Liver (tissue), 9 donors: ENCODE data around the gene TMEM254. TPM values are rescaled to one million over a fixed set of nuclear protein-coding genes. Genes with fewer than 3 reads are reported as not detected.
A peak's percentile ranks its signal among the peaks of the same experiment; 100 is the strongest.
"Not testable (repeated sequence)": the region's sequence is repeated elsewhere in the genome, so short reads cannot be mapped to it uniquely, and the experiment has no call there.

Experiments
- DNase-seq: peaks from one replicate; pipeline ENCODE4 v3.0.0-alpha.2; 2017; ENCODE audit warnings: low spot score
- H3K27ac ChIP-seq, 2 donors: one replicate each; pipeline ENCODE4 v1.7.0; 2013; ENCODE audit warnings: inconsistent platforms in 2 of 2, low read length in 2 of 2, control low read depth in 1 of 2, low read depth in 1 of 2, mild to moderate bottlenecking in 1 of 2
- H3K27me3 ChIP-seq, 4 donors: one replicate each; pipeline versions ENCODE4 v1.6.1 to v1.7.0; 2013; ENCODE audit warnings: low read length in 3 of 4, inconsistent platforms in 1 of 4, mild to moderate bottlenecking in 1 of 4, moderate library complexity in 1 of 4; ENCODE audit not compliant: control insufficient read depth in 4 of 4, insufficient read depth in 4 of 4
- H3K36me3 ChIP-seq, 4 donors: one replicate each; pipeline versions ENCODE4 v1.6.1 to v1.7.0; 2013; ENCODE audit warnings: low read length in 3 of 4, mild to moderate bottlenecking in 3 of 4, low read depth in 1 of 4, moderate library complexity in 1 of 4; ENCODE audit not compliant: control insufficient read depth in 4 of 4, insufficient read depth in 3 of 4
- H3K4me1 ChIP-seq, 4 donors: one replicate each; pipeline versions ENCODE4 v1.6.1 to v1.7.0; 2013; ENCODE audit warnings: low read length in 3 of 4, mild to moderate bottlenecking in 3 of 4, moderate library complexity in 1 of 4; ENCODE audit not compliant: control insufficient read depth in 4 of 4, insufficient read depth in 4 of 4
- H3K4me3 ChIP-seq, 3 donors: one replicate each; pipeline versions ENCODE4 v1.6.1 to v1.7.0; 2013; ENCODE audit warnings: low read length in 3 of 3, control low read depth in 1 of 3, low read depth in 1 of 3, mild to moderate bottlenecking in 1 of 3
- H3K9ac ChIP-seq, 2 donors: one replicate each; pipeline ENCODE4 v1.7.0; 2013; ENCODE audit warnings: low read length in 2 of 2, mild to moderate bottlenecking in 2 of 2, moderate library complexity in 2 of 2, control low read depth in 1 of 2, low read depth in 1 of 2
- H3K9me3 ChIP-seq, 4 donors: one replicate each; pipeline versions ENCODE4 v1.6.1 to v1.7.0; 2013; ENCODE audit warnings: low read length in 3 of 4; ENCODE audit not compliant: control insufficient read depth in 4 of 4
- EGR1 ChIP-seq, 2 donors: IDR thresholded peaks; 2 replicates each; pipeline ENCODE4 v1.6.1; 2016 to 2018; ENCODE audit warnings: antibody characterized with exemption in 2 of 2, low read depth in 2 of 2
- FOXA1 ChIP-seq: IDR thresholded peaks from 2 replicates; pipeline ENCODE4 v1.6.1; 2016; ENCODE audit warnings: antibody characterized with exemption
- FOXA2 ChIP-seq: IDR thresholded peaks from 2 replicates; pipeline ENCODE4 v1.6.1; 2016; ENCODE audit warnings: antibody characterized with exemption
- GABPA ChIP-seq, 2 donors: IDR thresholded peaks in 1 of 2; conservative IDR thresholded peaks in 1 of 2; 2 replicates each; pipeline ENCODE4 v1.6.1; 2016; ENCODE audit warnings: antibody characterized with exemption in 2 of 2, mild to moderate bottlenecking in 1 of 2, moderate library complexity in 1 of 2
- JUND ChIP-seq, 2 donors: IDR thresholded peaks; 2 replicates each; pipeline ENCODE4 v1.6.1; 2016; ENCODE audit warnings: antibody characterized with exemption in 2 of 2
- NR2F2 ChIP-seq: IDR thresholded peaks from 2 replicates; pipeline ENCODE4 v1.6.1; 2016; ENCODE audit warnings: antibody characterized with exemption
- SP1 ChIP-seq: IDR thresholded peaks from 2 replicates; pipeline ENCODE4 v1.6.1; 2018; ENCODE audit warnings: antibody characterized with exemption, mild to moderate bottlenecking
- YY1 ChIP-seq: IDR thresholded peaks from 2 replicates; pipeline ENCODE4 v1.6.1; 2016; ENCODE audit warnings: antibody characterized with exemption, mild to moderate bottlenecking
- WGBS: extraction: QIAGEN DNeasy Blood & Tissue Kit; methylation state at CpG from one replicate; pipeline ENCODE4 v1.1.7; 2013; 5-methylcytosine and 5-hydroxymethylcytosine counted together
- polyA plus RNA-seq, 2 donors: library from polyadenylated mRNA; stranded (reverse) in 1 of 2; unstranded in 1 of 2; fragments of 200-250 nt in 1 of 2; fragments of >200 nt in 1 of 2; fragmentation: Nextera tagmentation in 1 of 2; extraction: Ambion mirVana in 1 of 2; gene quantifications; one replicate each; pipeline versions ENCODE4 v1.2.1 to v1.2.3, GENCODE V29; 2013 to 2015
- total RNA-seq, 2 donors: library from RNA; depleted of rRNA; stranded (reverse); fragments of >200 nt; gene quantifications; one replicate each; pipeline ENCODE4 v1.2.3, GENCODE V29; 2014
- TF ChIP-seq, protein P1 (sequence below): IDR thresholded peaks from 2 replicates; pipeline ENCODE4 v1.6.1; 2016; ENCODE audit warnings: antibody characterized with exemption
- TF ChIP-seq, protein P2 (sequence below): fragments of 150-350 bp; IDR thresholded peaks from 2 replicates; pipeline ENCODE4 v1.5.1; 2017; ENCODE audit warnings: improper control_type of control experiment, low read depth, low read length; ENCODE audit not compliant: missing input control
- TF ChIP-seq, protein P3 (sequence below): IDR thresholded peaks from 2 replicates; pipeline ENCODE4 v1.6.1; 2016; ENCODE audit warnings: antibody characterized with exemption
- donor health status: healthy.
- donor health status: healthy.
- donor health status: healthy.
- donor health status: healthy.
- donor health status: healthy.

TMEM254 gene
- total and polyA plus RNA-seq, 4 donors, result 10.0 to 33.2 (median 20.7) TPM

DNA sequence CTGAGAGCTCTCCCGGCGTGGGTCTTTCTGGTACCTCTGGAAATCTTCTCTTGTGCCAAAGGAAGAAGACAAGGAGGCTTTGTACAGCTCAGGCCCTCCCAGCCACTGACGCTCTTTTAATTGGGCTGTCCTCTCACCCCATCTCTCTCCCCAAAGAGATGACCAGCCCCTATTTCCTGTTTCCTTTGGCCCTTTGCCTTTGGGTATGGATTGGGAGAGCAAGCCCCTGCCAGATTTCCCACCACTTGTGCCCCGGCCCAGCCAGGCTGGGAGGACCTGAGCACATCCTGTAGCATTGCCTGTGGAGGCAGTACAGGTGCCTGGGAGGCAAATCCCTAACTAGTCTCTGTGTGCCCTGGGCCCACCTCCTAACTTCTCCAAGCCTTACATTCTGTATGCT is 48.4 kb downstream of the TMEM254 start (continued):
- TF ChIP-seq, protein P1, sequence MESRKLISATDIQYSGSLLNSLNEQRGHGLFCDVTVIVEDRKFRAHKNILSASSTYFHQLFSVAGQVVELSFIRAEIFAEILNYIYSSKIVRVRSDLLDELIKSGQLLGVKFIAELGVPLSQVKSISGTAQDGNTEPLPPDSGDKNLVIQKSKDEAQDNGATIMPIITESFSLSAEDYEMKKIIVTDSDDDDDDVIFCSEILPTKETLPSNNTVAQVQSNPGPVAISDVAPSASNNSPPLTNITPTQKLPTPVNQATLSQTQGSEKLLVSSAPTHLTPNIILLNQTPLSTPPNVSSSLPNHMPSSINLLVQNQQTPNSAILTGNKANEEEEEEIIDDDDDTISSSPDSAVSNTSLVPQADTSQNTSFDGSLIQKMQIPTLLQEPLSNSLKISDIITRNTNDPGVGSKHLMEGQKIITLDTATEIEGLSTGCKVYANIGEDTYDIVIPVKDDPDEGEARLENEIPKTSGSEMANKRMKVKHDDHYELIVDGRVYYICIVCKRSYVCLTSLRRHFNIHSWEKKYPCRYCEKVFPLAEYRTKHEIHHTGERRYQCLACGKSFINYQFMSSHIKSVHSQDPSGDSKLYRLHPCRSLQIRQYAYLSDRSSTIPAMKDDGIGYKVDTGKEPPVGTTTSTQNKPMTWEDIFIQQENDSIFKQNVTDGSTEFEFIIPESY, result no peak
- no peak for TF ChIP-seq NR2F2

DNA sequence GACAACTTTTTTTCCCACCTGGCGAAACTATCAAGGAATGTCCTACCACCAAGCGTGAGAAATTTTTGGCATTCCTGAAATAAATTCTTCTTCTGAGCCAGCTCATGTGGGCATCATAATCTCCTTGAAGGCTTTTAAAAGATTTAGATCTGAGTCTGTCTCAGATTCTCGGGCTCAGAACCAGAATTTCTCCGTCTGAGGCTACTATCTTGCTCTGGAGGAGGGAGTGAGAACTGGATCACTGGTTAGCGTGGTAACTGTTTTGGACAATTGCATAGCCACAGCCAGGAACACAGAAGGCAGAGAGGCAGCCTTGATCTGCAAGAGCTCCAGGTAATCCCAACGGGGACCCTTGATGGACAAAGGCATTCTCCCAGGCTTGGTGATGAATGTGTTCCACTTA is 53.0 kb downstream of the TMEM254 start:
- WGBS, result 76% methylated on average over 6 of the region's 6 CpGs
- no peak for DNase-seq
- no peak for TF ChIP-seq YY1

DNA sequence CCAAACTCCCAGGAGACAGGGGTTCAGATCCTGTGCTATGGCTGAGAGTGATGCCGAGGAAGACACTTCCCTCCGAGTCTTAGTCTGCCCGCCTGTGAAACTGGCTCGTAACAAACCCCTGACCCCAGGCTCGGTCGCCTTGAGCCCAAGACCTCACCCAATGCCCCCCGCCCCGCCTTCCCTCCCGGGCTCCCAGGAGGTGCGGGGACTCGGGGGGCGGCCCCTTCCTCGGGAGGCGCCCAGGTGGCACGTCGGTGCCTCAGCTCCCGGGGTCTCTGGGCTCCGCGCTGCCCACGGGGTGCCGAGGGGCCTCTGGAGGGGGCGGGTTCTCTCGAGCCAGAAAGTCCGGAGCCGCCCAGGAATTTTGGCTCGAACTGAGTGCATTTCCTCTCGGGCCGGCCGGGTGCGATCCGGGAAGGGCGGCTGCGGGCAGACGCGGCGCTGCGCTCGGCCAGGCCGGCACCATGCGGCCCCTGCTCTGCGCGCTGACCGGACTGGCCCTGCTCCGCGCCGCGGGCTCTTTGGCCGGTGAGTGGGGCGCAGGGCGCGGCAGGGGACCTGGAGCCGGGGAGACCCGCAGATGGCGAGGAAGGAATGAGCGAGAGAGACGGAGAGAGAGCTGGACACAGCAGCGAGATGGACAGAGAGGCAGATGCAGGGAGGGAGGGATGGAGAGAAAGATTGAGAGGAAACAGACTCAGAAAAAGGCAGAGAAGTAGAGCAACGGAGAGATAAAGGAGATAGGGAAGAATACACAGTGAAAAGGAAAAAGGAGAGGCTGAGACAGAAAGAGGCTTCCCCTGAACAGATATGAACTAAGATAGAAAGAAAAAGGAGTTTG is 54.1 kb downstream of the TMEM254 start, which contains the start of gene PLAC9:
Gene PLAC9 (plus strand): TSS at position 432 of the 841 bp plus-strand sequence. CDS start 33 bp downstream, at position 465.
- H3K27ac ChIP-seq, result peak within 1 kb of the TSS; percentile 50 to 60
- TF ChIP-seq, protein P1, result no peak
- H3K4me1 ChIP-seq, result peaks cover 2 to 7% (median 5%) of the 10 kb centered on the region in 4 donors
- DNase-seq, result no peak
- H3K9ac ChIP-seq, result no peak within 1 kb of the TSS
- peak within 1 kb of the TSS in 1 of 3 donors; percentile 49 for H3K4me3 ChIP-seq
- WGBS, result 3% methylated on average over 58 of the region's 58 CpGs
- peaks cover 0 to 9% (median 3%) of the 10 kb centered on the region in 4 donors for H3K27me3 ChIP-seq
- no peaks in the 10 kb centered on the region for H3K9me3 ChIP-seq
- no peaks in the 10 kb centered on the region for H3K36me3 ChIP-seq

More for the DNA sequence above, 53.0 kb downstream of the TMEM254 start:
- no peak overlapping the region for H3K9ac ChIP-seq
- no peak overlapping the region for H3K27ac ChIP-seq
- peaks cover 0 to 9% (median 3%) of the 10 kb centered on the region in 4 donors for H3K27me3 ChIP-seq
- no peaks in the 10 kb centered on the region for H3K9me3 ChIP-seq
- no peak overlapping the region for H3K4me3 ChIP-seq
- peaks cover 2 to 7% (median 5%) of the 10 kb centered on the region in 4 donors for H3K4me1 ChIP-seq
- no peaks in the 10 kb centered on the region for H3K36me3 ChIP-seq

DNA sequence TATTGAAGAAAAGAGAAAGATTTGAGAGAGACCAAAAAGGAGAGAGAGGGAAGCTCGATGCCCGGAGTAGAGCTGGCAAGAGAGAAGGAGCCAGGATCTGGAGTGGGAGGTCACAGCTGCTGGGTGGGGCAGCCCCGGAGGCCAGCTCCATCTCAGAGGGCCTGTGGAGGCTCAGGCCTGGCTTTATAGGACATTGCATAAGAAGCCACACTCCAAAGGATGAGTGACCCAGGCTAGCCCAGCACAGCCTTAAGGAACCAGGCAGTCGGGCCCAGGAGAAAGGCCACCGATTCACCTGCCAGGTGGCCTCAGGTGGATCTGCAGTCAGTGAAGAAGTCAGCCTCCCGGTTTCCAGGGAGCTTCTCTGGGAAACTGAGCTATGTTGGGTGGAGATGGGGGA is 54.7 kb downstream of the TMEM254 start:
- Histone ChIP-seq H3K9ac (no peak overlapping the region), H3K27ac (peak overlapping the region in 1 of 2 donors; percentile 60), H3K36me3 (no peaks in the 10 kb centered on the region), H3K9me3 (no peaks in the 10 kb centered on the region), H3K27me3 (peaks cover 0 to 9% (median 3%) of the 10 kb centered on the region in 4 donors), H3K4me3 (peak overlapping the region in 1 of 3 donors; percentile 49), H3K4me1 (peaks cover 2 to 7% (median 5%) of the 10 kb centered on the region in 4 donors)
- no peak for DNase-seq
- 51% methylated on average over 6 of the region's 6 CpGs for WGBS
- TF ChIP-seq, protein P2, sequence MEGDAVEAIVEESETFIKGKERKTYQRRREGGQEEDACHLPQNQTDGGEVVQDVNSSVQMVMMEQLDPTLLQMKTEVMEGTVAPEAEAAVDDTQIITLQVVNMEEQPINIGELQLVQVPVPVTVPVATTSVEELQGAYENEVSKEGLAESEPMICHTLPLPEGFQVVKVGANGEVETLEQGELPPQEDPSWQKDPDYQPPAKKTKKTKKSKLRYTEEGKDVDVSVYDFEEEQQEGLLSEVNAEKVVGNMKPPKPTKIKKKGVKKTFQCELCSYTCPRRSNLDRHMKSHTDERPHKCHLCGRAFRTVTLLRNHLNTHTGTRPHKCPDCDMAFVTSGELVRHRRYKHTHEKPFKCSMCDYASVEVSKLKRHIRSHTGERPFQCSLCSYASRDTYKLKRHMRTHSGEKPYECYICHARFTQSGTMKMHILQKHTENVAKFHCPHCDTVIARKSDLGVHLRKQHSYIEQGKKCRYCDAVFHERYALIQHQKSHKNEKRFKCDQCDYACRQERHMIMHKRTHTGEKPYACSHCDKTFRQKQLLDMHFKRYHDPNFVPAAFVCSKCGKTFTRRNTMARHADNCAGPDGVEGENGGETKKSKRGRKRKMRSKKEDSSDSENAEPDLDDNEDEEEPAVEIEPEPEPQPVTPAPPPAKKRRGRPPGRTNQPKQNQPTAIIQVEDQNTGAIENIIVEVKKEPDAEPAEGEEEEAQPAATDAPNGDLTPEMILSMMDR, result no peak
- TF ChIP-seq JUND (IDR thresholded peaks at IDR 0.05), result no peak
- TF ChIP-seq EGR1 (IDR thresholded peaks at IDR 0.05; ENCODE audit: low read depth in 2 of 2), result no peak
- no peak for TF ChIP-seq GABPA (IDR thresholded peaks at IDR 0.05 in 1 of 2, conservative IDR thresholded peaks at IDR 0.05 in 1 of 2)
- no peak for TF ChIP-seq FOXA1
- TF ChIP-seq SP1, result no peak
- TF ChIP-seq, protein P3, sequence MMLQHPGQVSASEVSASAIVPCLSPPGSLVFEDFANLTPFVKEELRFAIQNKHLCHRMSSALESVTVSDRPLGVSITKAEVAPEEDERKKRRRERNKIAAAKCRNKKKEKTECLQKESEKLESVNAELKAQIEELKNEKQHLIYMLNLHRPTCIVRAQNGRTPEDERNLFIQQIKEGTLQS, result no peak
- no peak for TF ChIP-seq FOXA2

DNA sequence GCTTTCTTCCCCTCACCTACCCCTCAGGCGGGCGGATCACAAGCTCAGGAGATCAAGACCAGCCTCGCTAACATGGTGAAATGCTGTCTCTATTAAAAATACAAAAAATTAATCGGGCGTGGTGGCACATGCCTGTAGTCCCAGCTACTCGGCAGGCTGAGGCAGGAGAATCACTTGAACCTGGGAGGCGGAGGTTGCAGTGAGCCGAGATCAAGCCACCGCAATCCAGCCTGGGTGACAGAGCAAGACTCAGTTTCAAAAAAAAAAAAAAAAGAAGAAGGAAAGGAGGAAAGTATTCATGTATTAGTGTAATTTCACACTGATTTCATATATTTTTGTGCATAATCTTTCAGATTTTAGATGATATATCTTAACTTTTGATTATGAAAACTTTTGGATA is 55.2 kb downstream of the TMEM254 start:
- WGBS, result 87% methylated on average over 9 of the region's 9 CpGs
- not testable (repeated sequence) for H3K27ac ChIP-seq

More for the DNA sequence above, 55.2 kb downstream of the TMEM254 start:
- H3K9ac ChIP-seq, H3K4me3 ChIP-seq, H3K27me3 ChIP-seq, H3K36me3 ChIP-seq, DNase-seq, H3K4me1 ChIP-seq, H3K9me3 ChIP-seq: not testable (repeated sequence)
